Omental fat pad (tissue), 4 donors: Measurements from ENCODE around the gene FLYWCH1. TPM values are rescaled to one million over a fixed set of nuclear protein-coding genes. Genes with fewer than 3 reads are reported as not detected.

Experiments used
- ATAC-seq: fragments of 150-250 bp; one replicate; pipeline ENCODE4 v1.9.1; 2016; ENCODE audit warnings: mild to moderate bottlenecking, moderate library complexity; ENCODE audit not compliant: low FRiP score
- DNase-seq: peaks from one replicate; pipeline ENCODE4 v3.0.0-alpha.2; 2019; ENCODE audit warnings: low spot score
- total RNA-seq, 4 donors: library from RNA; depleted of rRNA; stranded (reverse); fragments of >200 nt; gene quantifications; one replicate each; pipeline ENCODE4 v1.1.0, GENCODE V29; 2016
- TF ChIP-seq, protein P1 (sequence below), 3 donors: fragments of 450-650 bp; IDR thresholded peaks; one replicate each; pipeline ENCODE4 v1.5.1; 2016 to 2017; ENCODE audit warnings: antibody characterized with exemption in 3 of 3, mild to moderate bottlenecking in 3 of 3, moderate library complexity in 2 of 3

FLYWCH1 gene
- total RNA-seq, 4 donors from 2014 or later: 14.8 to 45.6 (median 26.6) TPM

DNA sequence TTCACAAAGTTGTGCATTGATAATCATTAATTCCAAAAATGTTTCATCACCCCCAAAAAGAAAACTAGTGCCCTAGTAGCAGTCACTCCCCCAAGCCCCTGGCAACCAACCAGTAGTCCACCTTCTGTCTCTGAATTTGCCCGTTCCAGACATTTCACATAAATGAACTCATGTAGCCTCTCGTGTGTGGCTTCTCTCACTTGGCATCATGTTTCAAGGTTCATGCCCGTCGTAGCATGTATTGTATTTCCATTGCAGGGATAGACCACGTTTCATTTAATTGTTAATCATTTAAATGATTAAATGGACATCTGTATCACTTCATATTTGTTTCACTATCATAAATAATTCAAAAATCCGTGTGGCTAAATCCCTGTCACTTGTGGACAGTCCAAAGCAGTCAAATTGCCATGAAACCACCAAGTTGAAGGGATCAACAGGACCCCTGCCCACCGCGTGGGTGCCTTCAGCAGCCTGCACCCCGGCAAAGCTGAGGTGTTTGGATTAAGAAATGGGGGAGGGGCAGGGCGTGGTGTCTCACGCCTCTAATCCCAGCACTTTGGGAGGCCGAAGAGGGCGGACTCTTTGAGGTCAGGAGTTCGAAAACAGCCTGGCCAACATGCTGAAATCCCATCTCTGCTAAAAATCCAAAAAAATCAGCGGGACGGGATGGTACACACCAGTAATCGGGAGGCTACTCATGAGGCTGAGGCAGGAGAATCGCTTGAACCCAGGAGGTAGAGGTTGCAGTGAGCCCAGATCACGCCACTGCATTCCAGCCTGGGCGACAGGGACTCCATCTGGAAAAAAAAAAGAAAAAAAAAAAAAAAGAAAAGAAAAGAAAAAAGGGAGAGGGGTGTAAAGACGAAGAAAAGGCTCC, 37.5 kb upstream of the FLYWCH1 start:
- DNase-seq (no peak), ATAC-seq (no peak)
- TF ChIP-seq, protein P1, sequence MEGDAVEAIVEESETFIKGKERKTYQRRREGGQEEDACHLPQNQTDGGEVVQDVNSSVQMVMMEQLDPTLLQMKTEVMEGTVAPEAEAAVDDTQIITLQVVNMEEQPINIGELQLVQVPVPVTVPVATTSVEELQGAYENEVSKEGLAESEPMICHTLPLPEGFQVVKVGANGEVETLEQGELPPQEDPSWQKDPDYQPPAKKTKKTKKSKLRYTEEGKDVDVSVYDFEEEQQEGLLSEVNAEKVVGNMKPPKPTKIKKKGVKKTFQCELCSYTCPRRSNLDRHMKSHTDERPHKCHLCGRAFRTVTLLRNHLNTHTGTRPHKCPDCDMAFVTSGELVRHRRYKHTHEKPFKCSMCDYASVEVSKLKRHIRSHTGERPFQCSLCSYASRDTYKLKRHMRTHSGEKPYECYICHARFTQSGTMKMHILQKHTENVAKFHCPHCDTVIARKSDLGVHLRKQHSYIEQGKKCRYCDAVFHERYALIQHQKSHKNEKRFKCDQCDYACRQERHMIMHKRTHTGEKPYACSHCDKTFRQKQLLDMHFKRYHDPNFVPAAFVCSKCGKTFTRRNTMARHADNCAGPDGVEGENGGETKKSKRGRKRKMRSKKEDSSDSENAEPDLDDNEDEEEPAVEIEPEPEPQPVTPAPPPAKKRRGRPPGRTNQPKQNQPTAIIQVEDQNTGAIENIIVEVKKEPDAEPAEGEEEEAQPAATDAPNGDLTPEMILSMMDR (IDR thresholded peaks at IDR 0.05): no peak

DNA sequence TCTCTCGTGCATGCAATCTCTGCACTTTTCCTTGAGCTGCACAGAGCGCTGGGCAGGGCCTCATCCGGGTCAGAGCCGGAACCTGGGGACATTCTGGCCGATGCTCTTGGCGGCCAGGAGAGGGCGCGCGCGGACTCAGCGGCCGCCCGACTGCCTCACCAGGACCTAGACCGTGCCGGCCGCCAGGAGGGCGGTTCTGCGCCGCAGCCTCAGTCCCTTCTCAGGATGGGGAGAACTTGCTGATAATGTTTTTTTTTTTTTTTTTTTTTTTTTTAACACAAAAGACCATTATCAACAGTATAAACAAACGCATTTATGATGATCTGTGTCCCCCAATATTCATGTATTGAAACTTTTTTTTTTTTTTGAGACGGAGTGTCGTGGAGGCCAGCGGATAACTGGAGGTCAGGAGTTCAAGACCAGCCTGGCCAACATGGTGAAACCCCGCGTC, 36.8 kb upstream of the FLYWCH1 start:
- ATAC-seq: peak; percentile 97

DNA sequence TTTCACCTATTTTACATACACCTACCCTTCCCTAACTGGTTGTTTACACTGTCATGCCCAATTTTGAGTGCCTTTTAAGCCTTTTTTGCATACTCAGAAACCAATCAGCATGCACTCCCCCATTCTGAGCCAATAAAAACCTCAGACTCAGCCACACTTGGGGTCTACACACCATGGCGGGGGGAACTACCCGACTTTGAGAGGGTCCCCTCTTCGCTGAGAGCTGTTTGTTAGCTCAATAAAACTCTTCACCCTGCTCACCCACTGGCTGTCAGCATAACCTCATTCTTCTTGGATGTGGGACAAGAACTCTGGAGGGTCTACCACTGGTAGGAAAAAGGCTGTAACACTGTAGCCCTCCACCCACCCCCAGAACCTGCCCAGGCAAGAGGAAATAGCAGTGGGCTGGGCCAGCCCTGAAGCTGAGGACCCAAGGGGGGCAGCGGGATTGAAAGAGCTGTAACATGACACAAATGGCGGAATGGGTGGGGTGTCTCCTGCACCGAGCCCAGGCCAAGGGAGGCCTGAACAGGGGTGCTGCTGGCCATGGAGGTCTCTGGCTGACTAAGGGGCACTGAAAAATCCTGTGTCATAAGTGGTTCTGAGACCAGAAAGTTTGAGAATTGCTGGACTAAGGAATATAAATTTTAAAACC, 31.8 kb upstream of the FLYWCH1 start:
- TF ChIP-seq, protein P1 (IDR thresholded peaks at IDR 0.05): no peak
- ATAC-seq (no peak), DNase-seq (no peak)

More for the DNA sequence above, 36.8 kb upstream of the FLYWCH1 start:
- DNase-seq: no peak
- TF ChIP-seq, protein P1 (IDR thresholded peaks at IDR 0.05): peak in 2 of 3 donors; percentile 73 to 84

DNA sequence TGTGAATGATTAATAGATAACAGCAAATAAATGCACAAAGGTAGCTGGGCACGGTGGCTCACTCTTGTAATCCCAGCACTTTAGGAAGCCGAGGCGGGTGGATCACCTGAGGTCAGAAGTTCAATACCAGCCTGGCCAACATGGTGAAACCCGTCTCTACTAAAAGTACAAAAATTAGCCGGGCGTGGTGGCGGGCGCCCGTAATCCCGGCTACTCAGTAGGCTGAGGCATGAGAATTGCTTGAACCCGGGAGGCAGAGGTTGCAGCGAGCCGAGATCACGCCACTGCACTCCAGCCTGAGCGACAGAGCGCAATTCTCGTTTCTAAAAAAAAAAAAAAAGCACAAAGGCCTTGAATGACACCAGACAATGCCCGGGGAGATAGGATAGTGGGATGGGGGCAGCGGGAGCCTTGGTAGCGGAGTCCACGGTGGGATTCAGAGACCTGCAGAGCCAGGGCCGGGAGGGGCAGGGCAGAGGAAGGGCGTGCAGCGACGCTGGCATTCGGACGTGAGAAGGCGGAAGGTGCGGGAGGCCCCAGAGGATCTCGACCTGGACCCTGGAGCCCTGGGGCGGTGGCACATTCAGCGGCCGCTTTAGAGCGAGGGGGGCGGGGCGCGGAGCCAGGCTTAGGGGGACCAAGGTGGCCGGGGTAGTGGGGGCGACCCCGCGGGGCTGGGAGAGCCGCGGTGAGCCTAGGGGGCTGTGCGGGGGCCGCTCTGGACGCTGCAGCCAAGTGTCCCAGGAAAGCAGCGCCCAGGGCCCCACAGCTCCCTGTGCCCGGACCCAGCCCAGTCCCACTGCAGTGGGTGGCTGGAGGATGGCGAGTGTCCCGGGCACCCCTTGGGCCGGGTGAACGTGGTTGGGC, 29.7 kb upstream of the FLYWCH1 start:
- DNase-seq (no peak), ATAC-seq (peak; percentile 10)
- TF ChIP-seq, protein P1 (IDR thresholded peaks at IDR 0.05): no peak

DNA sequence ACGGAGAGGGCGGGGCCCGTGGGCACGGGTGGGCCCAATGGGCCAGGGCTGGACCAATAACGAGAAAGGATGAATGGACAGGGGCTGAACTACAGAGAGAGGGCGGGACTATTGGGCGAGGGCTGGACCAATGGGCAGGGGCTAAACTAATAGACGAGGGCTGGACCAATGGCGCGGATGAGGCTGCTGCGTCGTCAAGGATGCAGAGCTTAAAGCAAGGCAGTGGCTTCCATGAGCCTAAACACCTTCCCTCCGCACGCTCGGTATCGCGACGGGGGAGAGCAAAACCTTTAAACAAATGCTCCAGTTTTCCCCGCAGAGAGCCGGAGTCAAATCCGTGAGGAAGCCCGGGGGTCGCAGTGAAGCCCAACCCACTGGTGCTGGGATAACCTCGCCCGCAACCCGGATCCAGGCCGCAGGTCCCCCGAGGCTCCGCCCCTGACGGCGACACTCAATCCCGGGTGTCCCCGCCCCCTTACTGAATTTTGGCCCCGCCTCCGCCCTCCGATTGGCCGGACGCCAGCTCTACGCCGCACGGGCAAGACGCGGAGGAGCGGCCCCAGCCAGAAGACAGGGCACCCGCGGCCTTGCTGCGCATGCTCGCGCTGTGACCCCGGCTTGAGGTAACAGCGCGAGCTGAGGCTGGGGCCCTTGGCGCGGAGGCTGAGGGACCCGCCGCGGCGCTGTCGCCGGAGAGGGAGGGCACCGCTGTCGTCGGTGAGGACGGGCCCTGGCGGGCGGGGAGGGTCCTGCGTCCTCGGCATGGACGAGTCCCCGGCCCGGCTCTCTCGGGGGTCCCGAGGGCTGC, 28.9 kb upstream of the FLYWCH1 start, which contains the start of gene FLYWCH2:
FLYWCH2 (plus strand) TSS at position 566 of the 808 bp plus-strand sequence. CDS start 13,235 bp downstream, outside the sequence.
- DNase-seq (peak; percentile 99), ATAC-seq (peak; percentile 99)
- TF ChIP-seq, protein P1 (IDR thresholded peaks at IDR 0.05): no peak

DNA sequence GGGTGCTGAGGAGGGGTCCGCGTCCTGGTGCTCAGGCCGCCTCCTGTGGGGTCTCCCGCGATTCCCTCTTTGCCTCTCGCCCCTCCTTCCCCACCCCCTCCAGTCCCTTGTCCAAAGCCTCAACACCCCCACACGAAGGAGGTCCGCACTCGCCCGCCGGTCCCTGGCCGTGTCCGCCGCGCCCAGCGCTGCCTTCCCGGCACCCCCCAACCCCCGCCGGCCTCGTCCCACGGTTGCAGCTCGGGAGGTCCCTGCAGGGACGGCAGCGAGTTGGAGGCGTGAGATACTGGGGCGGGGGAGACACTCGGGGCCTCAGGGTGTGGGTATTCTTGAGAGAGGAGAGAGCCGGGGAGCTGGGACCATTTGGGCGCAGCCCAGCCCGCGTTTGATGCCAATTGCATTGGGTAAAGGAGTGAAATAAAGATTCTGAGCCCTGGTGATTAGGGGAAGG, 28.2 kb upstream of the FLYWCH1 start:
- no peak for DNase-seq
- ATAC-seq: peak; percentile 17
- TF ChIP-seq, protein P1 (IDR thresholded peaks at IDR 0.05): no peak
